HG03060 (cell line): ENCODE data around the gene C16orf95.
"Not testable (repeated sequence)": the region's sequence is repeated elsewhere in the genome, so short reads cannot be mapped to it uniquely, and the experiment has no call there.

Experiments used
- ATAC-seq: cut with Tn5 transposase; IDR thresholded peaks from one replicate; pipeline ENCODE4 v1.9.1; 2021; ENCODE audit warnings: low read depth, moderate number of reproducible peaks; ENCODE audit not compliant: unreplicated experiment

C16orf95 gene

GRCh38 chr16:87259431-87259830 lies 57.8 kb downstream of the C16orf95 start:
- ATAC-seq = no peak

- ATAC-seq = not testable (repeated sequence)
Measured at GRCh38 chr16:87258653-87259052, 58.5 kb downstream of the C16orf95 start.

GRCh38 chr16:87255866-87256265 lies 61.3 kb downstream of the C16orf95 start:
- ATAC-seq = no peak

- ATAC-seq = no peak
Measured at GRCh38 chr16:87254734-87255133, 62.5 kb downstream of the C16orf95 start.

GRCh38 chr16:87254296-87254695 lies 62.9 kb downstream of the C16orf95 start:
- no peak for ATAC-seq

- no peak for ATAC-seq
Measured at GRCh38 chr16:87253536-87253935, 63.7 kb downstream of the C16orf95 start.
